ENCODE measurements around the gene HAP1. TPM values are rescaled to one million over a fixed set of nuclear protein-coding genes. Genes with fewer than 3 reads are reported as not detected.

Gene HAP1
- total and polyA plus RNA-seq, 8 donors, result 0.13 to 4.2 (median 1.3) TPM

Other genes with a start within 250 kb of the HAP1 start
- gene KRT36, start 244.7 kb downstream of the HAP1 start, total RNA-seq, result not detected
- not detected for gene KRT36, start 244.7 kb downstream of the HAP1 start, polyA plus RNA-seq
- under 1 TPM in 1 of 6 donors, not detected in 5; 0.39 TPM for gene KRT13, start 229.0 kb downstream of the HAP1 start, total RNA-seq
- gene KRT13, start 229.0 kb downstream of the HAP1 start, polyA plus RNA-seq, result 10 to 100 TPM in 1 of 2 donors, 1 to 10 TPM in 1; 5.3 to 11.9 TPM
- gene KRT15, start 215.8 kb downstream of the HAP1 start, total RNA-seq, result 1 to 10 TPM in 2 of 6 donors, under 1 TPM in 4; 0.20 to 1.4 (median 0.43) TPM
- gene KRT15, start 215.8 kb downstream of the HAP1 start, polyA plus RNA-seq, result 1 to 10 TPM; 1.1 TPM
- 100 to 1,000 TPM in 2 of 6 donors, 10 to 100 TPM in 4; 14.2 to 147 (median 47.9) TPM for gene KRT19, start 206.3 kb downstream of the HAP1 start, total RNA-seq
- 10 to 100 TPM; 81.5 to 81.9 TPM for gene KRT19, start 206.3 kb downstream of the HAP1 start, polyA plus RNA-seq
- not detected for gene KRT9, start 162.6 kb downstream of the HAP1 start, total RNA-seq
- gene KRT9, start 162.6 kb downstream of the HAP1 start, polyA plus RNA-seq, result not detected
- gene KRT14, start 147.7 kb downstream of the HAP1 start, total RNA-seq, result under 1 TPM in 2 of 6 donors, not detected in 4; 0.26 to 0.28 TPM
- gene KRT14, start 147.7 kb downstream of the HAP1 start, polyA plus RNA-seq, result under 1 TPM; 0.30 to 0.38 TPM
- gene KRT16, start 121.9 kb downstream of the HAP1 start, total RNA-seq, result under 1 TPM in 2 of 6 donors, not detected in 4; 0.15 to 0.32 TPM
- gene KRT16, start 121.9 kb downstream of the HAP1 start, polyA plus RNA-seq, result under 1 TPM; 0.05 to 0.61 TPM
- 10 to 100 TPM in 1 of 6 donors, 1 to 10 TPM in 2, under 1 TPM in 3; 0.42 to 28.4 (median 1.0) TPM for gene KRT17, start 110.1 kb downstream of the HAP1 start, total RNA-seq
- gene KRT17, start 110.1 kb downstream of the HAP1 start, polyA plus RNA-seq, result 1 to 10 TPM; 2.6 to 7.0 TPM
- gene EIF1, start 45.8 kb downstream of the HAP1 start, total RNA-seq, result 100 to 1,000 TPM; 421 to 934 (median 592) TPM
- gene EIF1, start 45.8 kb downstream of the HAP1 start, polyA plus RNA-seq, result 100 to 1,000 TPM; 316 to 590 TPM
- not detected for gene GAST, start 22.3 kb downstream of the HAP1 start, total RNA-seq
- gene GAST, start 22.3 kb downstream of the HAP1 start, polyA plus RNA-seq, result not detected
- 10 to 100 TPM; 31.1 to 93.5 (median 42.0) TPM for gene JUP, start 52.1 kb upstream of the HAP1 start, total RNA-seq
- gene JUP, start 52.1 kb upstream of the HAP1 start, polyA plus RNA-seq, result 10 to 100 TPM; 46.8 to 50.4 TPM
- 10 to 100 TPM in 3 of 6 donors, 1 to 10 TPM in 3; 8.4 to 15.7 (median 10.1) TPM for gene P3H4, start 77.3 kb upstream of the HAP1 start, total RNA-seq
- 10 to 100 TPM; 13.0 to 16.6 TPM for gene P3H4, start 77.3 kb upstream of the HAP1 start, polyA plus RNA-seq
- 10 to 100 TPM in 4 of 6 donors, 1 to 10 TPM in 2; 4.5 to 35.3 (median 11.7) TPM for gene FKBP10, start 78.4 kb upstream of the HAP1 start, total RNA-seq
- gene FKBP10, start 78.4 kb upstream of the HAP1 start, polyA plus RNA-seq, result 10 to 100 TPM in 1 of 2 donors, 1 to 10 TPM in 1; 9.1 to 17.3 TPM
- 10 to 100 TPM; 24.2 to 35.6 (median 27.0) TPM for gene NT5C3B, start 101.6 kb upstream of the HAP1 start, total RNA-seq
- 100 to 1,000 TPM in 1 of 2 donors, 10 to 100 TPM in 1; 89.7 to 102 TPM for gene NT5C3B, start 101.6 kb upstream of the HAP1 start, polyA plus RNA-seq
- gene KLHL10, start 103.2 kb upstream of the HAP1 start, total RNA-seq, result not detected
- under 1 TPM in 1 of 2 donors, not detected in 1; 0.02 TPM for gene KLHL10, start 103.2 kb upstream of the HAP1 start, polyA plus RNA-seq
- gene KLHL11, start 130.8 kb upstream of the HAP1 start, total RNA-seq, result 1 to 10 TPM; 4.3 to 7.8 (median 5.8) TPM
- gene KLHL11, start 130.8 kb upstream of the HAP1 start, polyA plus RNA-seq, result under 1 TPM; 0.61 to 0.75 TPM
- 100 to 1,000 TPM in 1 of 6 donors, 10 to 100 TPM in 5; 38.6 to 101 (median 58.3) TPM for gene ACLY, start 184.3 kb upstream of the HAP1 start, total RNA-seq
- gene ACLY, start 184.3 kb upstream of the HAP1 start, polyA plus RNA-seq, result 10 to 100 TPM; 22.0 to 68.7 TPM
- gene ODAD4, start 196.0 kb upstream of the HAP1 start, total RNA-seq, result under 1 TPM; 0.20 to 0.98 (median 0.57) TPM
- gene ODAD4, start 196.0 kb upstream of the HAP1 start, polyA plus RNA-seq, result 1 to 10 TPM; 1.2 to 4.1 TPM
- gene CNP, start 232.2 kb upstream of the HAP1 start, total RNA-seq, result 10 to 100 TPM; 26.3 to 45.8 (median 32.1) TPM
- gene CNP, start 232.2 kb upstream of the HAP1 start, polyA plus RNA-seq, result 10 to 100 TPM; 26.4 to 34.4 TPM

Measured in pancreas (tissue), 8 donors.